Prostate gland (tissue), 2 donors: ENCODE data around the gene MCAM.

ENCODE experiments used
- POLR2A ChIP-seq: fragments of 450-650 bp; IDR thresholded peaks from one replicate; pipeline ENCODE4 v1.6.1; 2016; ENCODE audit warnings: antibody characterized with exemption, mild to moderate bottlenecking
- POLR2AphosphoS5 ChIP-seq: sonication (generic); formaldehyde crosslinking; IDR thresholded peaks from one replicate; pipeline ENCODE4 v1.6.1; 2017; ENCODE audit warnings: antibody characterized with exemption
- TF ChIP-seq, protein P1 (sequence below), 4 experiments: fragments of 200-600 bp in 2 of 4; fragments of 450-650 bp in 2 of 4; sonication (generic) in 2 of 4; IDR thresholded peaks; 1 replicate in 3 of 4; 2 replicates in 1 of 4; pipeline ENCODE4 v1.5.1; 2016 to 2019; ENCODE audit warnings: antibody characterized with exemption in 4 of 4, mild to moderate bottlenecking in 2 of 4, moderate library complexity in 2 of 4

DNA sequence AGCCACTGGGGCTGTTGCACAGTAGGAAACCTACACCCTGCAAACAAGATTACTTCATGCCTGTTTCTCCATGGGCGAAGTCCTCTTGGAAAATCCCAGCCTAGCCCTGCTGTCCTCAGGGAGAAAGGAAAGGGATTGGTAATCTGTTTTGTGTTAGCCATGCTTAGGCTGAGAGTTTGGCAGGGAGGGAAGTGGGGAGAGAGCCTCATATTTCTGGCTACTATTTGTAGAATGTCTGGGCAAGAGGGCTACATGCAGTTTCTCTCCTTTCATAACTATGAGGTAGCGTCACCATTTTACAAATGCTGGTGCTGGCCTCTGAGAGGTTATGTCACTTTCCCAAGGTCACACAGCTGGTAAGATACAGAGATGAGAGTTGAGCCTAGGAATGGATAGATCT lies 30.3 kb upstream of the MCAM start:
- TF ChIP-seq, protein P1, sequence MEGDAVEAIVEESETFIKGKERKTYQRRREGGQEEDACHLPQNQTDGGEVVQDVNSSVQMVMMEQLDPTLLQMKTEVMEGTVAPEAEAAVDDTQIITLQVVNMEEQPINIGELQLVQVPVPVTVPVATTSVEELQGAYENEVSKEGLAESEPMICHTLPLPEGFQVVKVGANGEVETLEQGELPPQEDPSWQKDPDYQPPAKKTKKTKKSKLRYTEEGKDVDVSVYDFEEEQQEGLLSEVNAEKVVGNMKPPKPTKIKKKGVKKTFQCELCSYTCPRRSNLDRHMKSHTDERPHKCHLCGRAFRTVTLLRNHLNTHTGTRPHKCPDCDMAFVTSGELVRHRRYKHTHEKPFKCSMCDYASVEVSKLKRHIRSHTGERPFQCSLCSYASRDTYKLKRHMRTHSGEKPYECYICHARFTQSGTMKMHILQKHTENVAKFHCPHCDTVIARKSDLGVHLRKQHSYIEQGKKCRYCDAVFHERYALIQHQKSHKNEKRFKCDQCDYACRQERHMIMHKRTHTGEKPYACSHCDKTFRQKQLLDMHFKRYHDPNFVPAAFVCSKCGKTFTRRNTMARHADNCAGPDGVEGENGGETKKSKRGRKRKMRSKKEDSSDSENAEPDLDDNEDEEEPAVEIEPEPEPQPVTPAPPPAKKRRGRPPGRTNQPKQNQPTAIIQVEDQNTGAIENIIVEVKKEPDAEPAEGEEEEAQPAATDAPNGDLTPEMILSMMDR (IDR thresholded peaks at IDR 0.05): no peak
- TF ChIP-seq POLR2AphosphoS5: no peak
- TF ChIP-seq POLR2A: no peak
